Adipocyte (in vitro differentiated cells): ENCODE measurements around the gene TEAD4.

ENCODE experiments used
- DNase-seq: peaks from one replicate; pipeline ENCODE4 v3.0.0-alpha.2; 2015; ENCODE audit warnings: low read depth
- H3K27me3 ChIP-seq: replicated peaks from 2 replicates; pipeline ENCODE4 v1.7.0; 2013; ENCODE audit warnings: mild to moderate bottlenecking, low read length, moderate library complexity; ENCODE audit not compliant: control insufficient read depth, insufficient read depth
- H3K36me3 ChIP-seq: 2 replicates; pipeline ENCODE4 v1.7.0; 2013; ENCODE audit warnings: low read length, mild to moderate bottlenecking, moderate library complexity; ENCODE audit not compliant: control insufficient read depth, insufficient read depth, severe bottlenecking
- H3K4me1 ChIP-seq: 2 replicates; pipeline ENCODE4 v1.7.0; 2013; ENCODE audit warnings: mild to moderate bottlenecking, low read length, moderate library complexity; ENCODE audit not compliant: control insufficient read depth, insufficient read depth
- H3K4me3 ChIP-seq: 2 replicates; pipeline ENCODE4 v1.7.0; 2013; ENCODE audit warnings: mild to moderate bottlenecking, low read length, moderate library complexity
- H3K9ac ChIP-seq: 2 replicates; pipeline ENCODE4 v1.7.0; 2013; ENCODE audit warnings: mild to moderate bottlenecking, low read length, moderate library complexity
- H3K9me3 ChIP-seq: 2 replicates; pipeline ENCODE4 v1.7.0; 2013; ENCODE audit warnings: mild to moderate bottlenecking, low read length, moderate library complexity; ENCODE audit not compliant: control insufficient read depth

The TEAD4 gene

DNA sequence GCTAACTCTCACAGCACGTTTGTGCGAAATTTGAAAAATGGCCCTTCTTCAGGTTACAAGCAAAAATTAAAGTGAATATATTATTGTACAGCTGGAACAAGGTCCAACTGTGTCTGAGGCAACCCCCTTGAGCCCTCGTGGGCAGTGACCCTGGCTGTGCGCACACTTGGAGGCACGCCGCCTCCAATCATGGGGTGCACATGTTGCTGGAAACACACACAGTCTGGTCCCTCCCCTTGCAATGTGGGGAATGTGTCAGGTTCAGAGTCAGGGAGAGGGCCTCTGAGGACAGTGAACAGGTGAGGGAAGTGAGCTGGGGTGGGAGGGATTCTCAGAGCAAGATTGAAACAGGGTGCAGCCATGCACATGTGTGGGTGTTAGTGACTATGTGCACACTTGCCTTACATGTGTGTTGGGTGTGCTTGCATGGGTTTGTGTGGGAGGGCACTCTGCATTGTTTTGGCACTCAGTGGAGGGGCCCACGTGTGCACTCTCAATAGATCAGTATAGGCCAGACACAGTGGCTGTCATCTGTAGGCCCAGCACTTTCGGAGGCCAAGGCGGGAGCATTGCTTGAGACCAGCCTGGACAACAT is 127.6 kb downstream of the TEAD4 start:
- Histone ChIP-seq H3K9me3 (no peaks in the 10 kb centered on the region), H3K9ac (no peak overlapping the region), H3K36me3 (no peaks in the 10 kb centered on the region), H3K27me3 (no peaks in the 10 kb centered on the region), H3K4me3 (no peak overlapping the region), H3K4me1 (peaks cover 7% of the 10 kb centered on the region)
- DNase-seq: no peak

DNA sequence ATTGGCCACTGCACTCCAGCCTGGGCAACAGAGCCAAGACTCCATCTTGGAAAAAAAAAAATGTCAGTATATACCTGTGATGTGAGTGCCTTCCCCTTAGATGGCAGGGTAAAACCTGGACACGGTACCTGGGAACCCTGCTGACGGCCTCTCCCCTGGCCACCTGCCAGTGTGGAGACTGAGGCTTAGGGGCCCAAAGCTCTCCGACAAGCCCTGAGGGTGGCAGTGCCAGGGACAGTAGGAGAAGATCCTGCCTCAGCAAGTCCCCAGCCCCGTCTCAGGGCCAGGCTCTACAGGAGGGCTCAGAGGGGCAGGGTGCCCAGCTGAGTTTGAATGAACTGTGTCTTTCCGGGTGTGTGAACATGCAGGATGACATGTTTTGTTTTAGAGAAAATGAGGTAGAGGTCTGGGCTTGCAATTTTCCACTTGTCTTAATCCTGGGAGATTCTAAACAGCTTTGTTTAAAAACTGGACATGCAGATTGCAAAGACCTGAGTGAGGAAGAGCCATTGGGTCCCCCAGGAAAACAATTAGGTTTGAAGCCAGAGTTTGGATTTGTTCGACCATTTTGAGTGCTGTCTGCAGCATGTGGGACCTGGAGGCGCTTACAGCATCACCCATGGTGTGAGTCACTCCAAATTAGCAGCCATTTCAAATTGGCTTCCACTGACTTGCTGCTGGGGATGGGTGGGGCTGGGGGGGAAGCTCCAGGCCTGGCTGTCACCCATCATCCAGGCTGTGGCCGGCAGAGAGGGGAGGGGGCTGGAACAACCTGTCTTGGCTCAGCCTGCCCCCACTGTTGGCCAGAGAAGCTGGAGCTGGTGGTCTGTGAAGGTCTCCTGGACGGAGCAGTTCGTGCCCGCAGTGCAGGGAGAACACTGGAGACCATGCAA is 128.8 kb downstream of the TEAD4 start:
- no peak overlapping the region for H3K4me3 ChIP-seq
- H3K4me1 ChIP-seq: peaks cover 13% of the 10 kb centered on the region
- H3K36me3 ChIP-seq: no peaks in the 10 kb centered on the region
- DNase-seq: no peak
- H3K9me3 ChIP-seq: no peaks in the 10 kb centered on the region
- H3K27me3 ChIP-seq: no peaks in the 10 kb centered on the region
- no peak overlapping the region for H3K9ac ChIP-seq

DNA sequence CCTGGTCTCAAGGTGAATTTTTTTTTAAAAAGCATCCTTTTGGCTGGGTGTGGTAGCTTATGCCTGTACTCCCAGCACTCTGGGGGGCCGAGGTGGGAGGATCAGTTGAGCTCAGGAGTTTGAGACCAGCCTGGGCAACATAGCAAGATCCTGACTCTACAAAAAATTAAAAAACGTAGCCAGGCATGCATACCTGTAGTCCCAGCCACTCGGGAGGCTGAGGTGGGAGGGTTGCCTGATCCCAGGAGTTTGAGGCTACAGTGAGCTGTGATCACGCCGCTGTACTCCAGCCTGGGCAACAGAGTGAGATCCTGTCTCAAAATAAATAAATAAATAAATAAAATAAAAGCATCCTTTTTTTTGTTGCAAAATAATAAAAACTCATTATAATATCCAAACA is 130.4 kb downstream of the TEAD4 start:
- Histone ChIP-seq H3K27me3 (no peaks in the 10 kb centered on the region), H3K4me1 (peaks cover 13% of the 10 kb centered on the region), H3K9ac (no peak overlapping the region), H3K4me3 (no peak overlapping the region), H3K36me3 (no peaks in the 10 kb centered on the region), H3K9me3 (no peaks in the 10 kb centered on the region)
- no peak for DNase-seq
